ENCODE data around the gene SPAG8. TPM values are rescaled to one million over a fixed set of nuclear protein-coding genes. Genes with fewer than 3 reads are reported as not detected.

Gene SPAG8
- total and polyA plus RNA-seq, 2 experiments from 2014 or later: 0.10 to 0.63 TPM

DNA sequence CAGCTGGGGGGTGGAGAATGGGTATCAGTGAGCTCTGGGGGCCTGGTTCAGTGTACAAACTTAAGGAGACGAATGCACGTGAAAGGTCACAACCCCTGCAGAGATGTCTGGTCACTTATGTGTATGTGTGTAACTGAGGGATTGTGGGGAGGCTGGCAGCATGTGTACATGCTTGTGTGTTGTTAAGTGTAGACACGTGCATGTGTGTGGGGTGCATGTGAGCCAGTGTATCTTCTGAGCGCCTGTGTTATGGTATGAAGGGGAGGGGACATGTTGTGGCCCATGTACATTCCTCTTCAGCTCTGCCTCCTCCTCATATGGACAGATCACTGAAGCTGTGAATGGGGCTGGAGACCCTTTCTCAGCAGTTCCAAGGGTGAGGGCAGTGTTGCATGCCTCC, 19.0 kb upstream of the SPAG8 start:
- H3K27ac ChIP-seq: no peak overlapping the region
- H3K4me2 ChIP-seq: peak overlapping the region; percentile 94
- H2AFZ ChIP-seq: no peak overlapping the region
- H3K27me3 ChIP-seq: no peaks in the 10 kb centered on the region
- no peaks in the 10 kb centered on the region for H3K36me3 ChIP-seq (replicated peaks; ENCODE audit: insufficient read depth, low read depth)
- TF ChIP-seq EZH2 (IDR thresholded peaks at IDR 0.05; ENCODE audit: borderline replicate concordance) (no peak), EZH2phosphoT487 (IDR thresholded peaks at IDR 0.05; ENCODE audit: low read depth, severe bottlenecking, unreplicated experiment) (no peak)
- TF ChIP-seq, protein P1, sequence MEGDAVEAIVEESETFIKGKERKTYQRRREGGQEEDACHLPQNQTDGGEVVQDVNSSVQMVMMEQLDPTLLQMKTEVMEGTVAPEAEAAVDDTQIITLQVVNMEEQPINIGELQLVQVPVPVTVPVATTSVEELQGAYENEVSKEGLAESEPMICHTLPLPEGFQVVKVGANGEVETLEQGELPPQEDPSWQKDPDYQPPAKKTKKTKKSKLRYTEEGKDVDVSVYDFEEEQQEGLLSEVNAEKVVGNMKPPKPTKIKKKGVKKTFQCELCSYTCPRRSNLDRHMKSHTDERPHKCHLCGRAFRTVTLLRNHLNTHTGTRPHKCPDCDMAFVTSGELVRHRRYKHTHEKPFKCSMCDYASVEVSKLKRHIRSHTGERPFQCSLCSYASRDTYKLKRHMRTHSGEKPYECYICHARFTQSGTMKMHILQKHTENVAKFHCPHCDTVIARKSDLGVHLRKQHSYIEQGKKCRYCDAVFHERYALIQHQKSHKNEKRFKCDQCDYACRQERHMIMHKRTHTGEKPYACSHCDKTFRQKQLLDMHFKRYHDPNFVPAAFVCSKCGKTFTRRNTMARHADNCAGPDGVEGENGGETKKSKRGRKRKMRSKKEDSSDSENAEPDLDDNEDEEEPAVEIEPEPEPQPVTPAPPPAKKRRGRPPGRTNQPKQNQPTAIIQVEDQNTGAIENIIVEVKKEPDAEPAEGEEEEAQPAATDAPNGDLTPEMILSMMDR (IDR thresholded peaks at IDR 0.05; ENCODE audit: poor library complexity): no peak
- no peak for DNase-seq (ENCODE audit: low spot score)
- no peaks in the 10 kb centered on the region for H4K20me1 ChIP-seq (ENCODE audit: insufficient read depth, poor library complexity, severe bottlenecking)
- H3K79me2 ChIP-seq: peaks cover 29% of the 10 kb centered on the region
- H3K4me1 ChIP-seq (ENCODE audit: insufficient read depth): peaks cover 55% of the 10 kb centered on the region
- no peaks in the 10 kb centered on the region for H3K9me3 ChIP-seq (ENCODE audit: low read depth)
- 86% methylated on average over 4 of the region's 4 CpGs for WGBS (ENCODE audit: low lambda C conversion rate, missing lambda C conversion rate)
- no peak overlapping the region for H3K4me3 ChIP-seq
- H3K9me2 ChIP-seq (replicated peaks; ENCODE audit: insufficient read depth): no peaks in the 10 kb centered on the region

DNA sequence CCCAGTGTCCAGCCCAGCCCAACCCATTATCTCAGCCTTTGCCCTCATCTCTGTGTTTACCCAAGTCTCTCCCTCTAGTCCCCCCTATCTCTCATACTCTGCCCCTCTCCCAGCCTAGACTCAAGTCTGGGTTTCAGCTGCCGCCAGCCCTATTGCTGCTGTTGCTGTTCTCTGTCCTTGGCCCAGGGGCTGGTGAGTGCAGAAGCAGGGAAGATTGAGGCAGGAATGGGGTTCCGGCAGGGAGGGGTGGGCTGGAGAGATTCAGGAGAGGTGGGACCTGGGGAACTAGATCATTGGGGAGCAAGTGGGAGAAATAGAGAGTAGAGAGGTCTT, 17.7 kb upstream of the SPAG8 start:
- WGBS (ENCODE audit: low lambda C conversion rate, missing lambda C conversion rate): 45% methylated on average over 2 of the region's 2 CpGs
- no peak for DNase-seq (ENCODE audit: low spot score)
- Histone ChIP-seq H2AFZ (peak overlapping the region; percentile 96), H3K9me3 (ENCODE audit: low read depth) (no peaks in the 10 kb centered on the region), H3K27ac (peak overlapping the region; percentile 94), H3K4me3 (peak overlapping the region; percentile 46), H3K79me2 (peaks cover 27% of the 10 kb centered on the region), H3K36me3 (replicated peaks; ENCODE audit: insufficient read depth, low read depth) (no peaks in the 10 kb centered on the region), H4K20me1 (ENCODE audit: insufficient read depth, poor library complexity, severe bottlenecking) (no peaks in the 10 kb centered on the region), H3K4me2 (peak overlapping the region; percentile 94), H3K9me2 (replicated peaks; ENCODE audit: insufficient read depth) (no peaks in the 10 kb centered on the region), H3K27me3 (no peaks in the 10 kb centered on the region), H3K4me1 (ENCODE audit: insufficient read depth) (peaks cover 44% of the 10 kb centered on the region)
- TF ChIP-seq, protein P1 (IDR thresholded peaks at IDR 0.05; ENCODE audit: poor library complexity): no peak
- TF ChIP-seq EZH2 (IDR thresholded peaks at IDR 0.05; ENCODE audit: borderline replicate concordance) (no peak), EZH2phosphoT487 (IDR thresholded peaks at IDR 0.05; ENCODE audit: low read depth, severe bottlenecking, unreplicated experiment) (no peak)

DNA sequence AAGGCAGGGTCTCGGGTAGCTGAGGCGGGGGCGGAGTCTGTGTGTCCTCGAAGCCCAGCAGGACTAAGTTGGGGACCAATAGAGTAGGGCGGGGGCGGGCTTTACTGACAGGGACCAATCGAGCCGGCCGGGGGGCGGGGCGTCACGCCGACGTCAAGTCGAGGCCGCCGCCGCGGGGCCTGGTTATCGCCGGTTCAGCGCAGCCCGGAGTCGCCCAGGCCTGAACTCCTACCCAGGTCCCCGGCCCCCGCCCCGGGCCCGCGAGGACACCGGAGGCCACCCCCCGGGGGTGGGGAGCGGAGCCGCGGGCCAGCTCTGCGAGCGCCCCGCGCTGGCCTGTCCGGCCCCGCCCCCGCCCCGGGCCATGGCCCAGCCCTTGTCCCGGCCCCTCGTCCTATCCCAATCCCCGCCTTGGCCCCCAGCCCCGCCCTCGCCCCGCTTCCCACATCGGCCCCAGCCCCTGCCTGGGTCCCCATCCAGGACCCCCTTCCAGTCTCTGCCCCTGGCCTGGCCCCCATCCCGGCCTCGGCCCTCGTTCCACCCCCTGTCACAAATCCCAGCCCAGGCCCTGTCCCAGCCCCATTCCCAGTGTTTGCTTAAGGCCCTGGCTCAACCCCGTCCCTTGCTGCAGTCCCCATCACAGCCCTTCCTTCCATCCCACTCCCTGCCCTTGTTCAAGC, 17.2 kb upstream of the SPAG8 start, which contains the start of gene TMEM8B:
Gene TMEM8B (plus strand): TSS at position 145 of the 680 bp plus-strand sequence. CDS start 220 bp downstream, at position 365.
- no peaks in the 10 kb centered on the region for H4K20me1 ChIP-seq (ENCODE audit: insufficient read depth, poor library complexity, severe bottlenecking)
- WGBS (ENCODE audit: low lambda C conversion rate, missing lambda C conversion rate): 0% methylated on average over 6 of the region's 53 CpGs
- peak within 1 kb of the TSS; percentile 96 for H2AFZ ChIP-seq
- peak within 1 kb of the TSS; percentile 94 for H3K27ac ChIP-seq
- H3K4me3 ChIP-seq: peak within 1 kb of the TSS; percentile 46
- H3K79me2 ChIP-seq: peaks cover 24% of the 10 kb centered on the region
- H3K9me3 ChIP-seq (ENCODE audit: low read depth): no peaks in the 10 kb centered on the region
- DNase-seq (ENCODE audit: low spot score): peak; percentile 98
- H3K9me2 ChIP-seq (replicated peaks; ENCODE audit: insufficient read depth): no peaks in the 10 kb centered on the region
- peaks cover 39% of the 10 kb centered on the region for H3K4me1 ChIP-seq (ENCODE audit: insufficient read depth)
- peak within 1 kb of the TSS; percentile 94 for H3K4me2 ChIP-seq
- no peaks in the 10 kb centered on the region for H3K36me3 ChIP-seq (replicated peaks; ENCODE audit: insufficient read depth, low read depth)
- no peaks in the 10 kb centered on the region for H3K27me3 ChIP-seq
- TF ChIP-seq EZH2 (IDR thresholded peaks at IDR 0.05; ENCODE audit: borderline replicate concordance) (no peak), EZH2phosphoT487 (IDR thresholded peaks at IDR 0.05; ENCODE audit: low read depth, severe bottlenecking, unreplicated experiment) (no peak)
- TF ChIP-seq, protein P1 (IDR thresholded peaks at IDR 0.05; ENCODE audit: poor library complexity): no peak
